IMR-90 (cell line): Measurements from ENCODE around the gene KLK10. TPM values are rescaled to one million over a fixed set of nuclear protein-coding genes. Genes with fewer than 3 reads are reported as not detected.

Source experiments
- ATAC-seq: fragments of 200-7000 bp; cut with Tn5 transposase; 2 replicates; pipeline ENCODE4 v1.9.1; 2020; ENCODE audit warnings: low read depth, mild to moderate bottlenecking, moderate library complexity
- BruUV-seq: library from RNA; stranded (reverse); fragments of 400-500 nt; replicated peaks from 2 replicates; lab custom pipeline; 2021; lab: Mats Ljungman, UMichigan
- CTCF ChIA-PET: fragments of 300-600 bp; formaldehyde crosslinking; extraction: SDS; loops from one replicate; lab custom pipeline; 2021; ENCODE audit warnings: antibody characterized with exemption; lab: Yijun Ruan, JAX
- POLR2A ChIA-PET: fragments of 300-600 bp; sonication (Branson Sonifier 250); formaldehyde crosslinking; loops from one replicate; lab custom pipeline; 2022; ENCODE audit warnings: antibody characterized with exemption; ENCODE audit not compliant: unreplicated experiment; lab: Charles Lee
- DNase-seq: peaks from one replicate; pipeline ENCODE4 v3.0.0; 2013
- H2AFZ ChIP-seq: replicated peaks from 2 replicates; pipeline ENCODE3; 2013; ENCODE audit warnings: low read length, mild to moderate bottlenecking; ENCODE audit not compliant: poor library complexity
- H2AK5ac ChIP-seq: 2 replicates; pipeline ENCODE4 v1.6.1; 2013; ENCODE audit warnings: low read depth, low read length, inconsistent platforms
- H2AK9ac ChIP-seq: replicated peaks from 2 replicates; pipeline ENCODE3; 2013; ENCODE audit warnings: mild to moderate bottlenecking, low read depth, low read length, moderate library complexity; ENCODE audit not compliant: poor library complexity
- H2BK120ac ChIP-seq: 2 replicates; pipeline ENCODE4 v1.6.1; 2013; ENCODE audit warnings: low read depth, low read length, inconsistent platforms
- H2BK15ac ChIP-seq: 3 replicates; pipeline ENCODE4 v1.6.1; 2013; ENCODE audit warnings: low read depth, low read length, inconsistent platforms
- H2BK20ac ChIP-seq: 2 replicates; pipeline ENCODE4 v1.6.1; 2013; ENCODE audit warnings: low read depth, mild to moderate bottlenecking, inconsistent platforms, low read length, moderate library complexity
- H2BK5ac ChIP-seq: 2 replicates; pipeline ENCODE4 v1.6.1; 2013; ENCODE audit warnings: mild to moderate bottlenecking, low read depth, low read length, inconsistent platforms; ENCODE audit not compliant: poor library complexity, severe bottlenecking
- H3K14ac ChIP-seq: replicated peaks from 2 replicates; pipeline ENCODE4 v1.6.1; 2013; ENCODE audit warnings: low read depth, low read length, inconsistent platforms
- H3K18ac ChIP-seq: 2 replicates; pipeline ENCODE4 v1.6.1; 2013; ENCODE audit warnings: low read depth, low read length, control low read depth
- H3K23ac ChIP-seq: 2 replicates; pipeline ENCODE4 v1.6.1; 2013; ENCODE audit warnings: low read depth, low read length, inconsistent platforms
- H3K27ac ChIP-seq: 2 replicates; pipeline ENCODE4 v1.5.1; 2013; ENCODE audit warnings: mild to moderate bottlenecking, control low read depth, low read length; ENCODE audit not compliant: insufficient read depth
- H3K27me3 ChIP-seq: 2 replicates; pipeline ENCODE4 v1.6.1; 2013; ENCODE audit warnings: low read length; ENCODE audit not compliant: control insufficient read depth, insufficient read depth
- H3K36me3 ChIP-seq: 2 replicates; pipeline ENCODE4 v1.6.1; 2013; ENCODE audit warnings: low read length, mixed read lengths; ENCODE audit not compliant: control insufficient read depth, insufficient read depth
- H3K4ac ChIP-seq: 2 replicates; pipeline ENCODE4 v1.6.1; 2013; ENCODE audit warnings: low read depth, low read length, inconsistent platforms
- H3K4me1 ChIP-seq: 2 replicates; pipeline ENCODE4 v1.6.1; 2013; ENCODE audit warnings: low read length, mixed read lengths; ENCODE audit not compliant: control insufficient read depth, insufficient read depth
- H3K4me2 ChIP-seq: 2 replicates; pipeline ENCODE4 v1.6.1; 2013; ENCODE audit warnings: low read depth, mild to moderate bottlenecking, control low read depth, low read length, moderate library complexity
- H3K4me3 ChIP-seq: 2 replicates; pipeline ENCODE4 v1.5.1; 2013; ENCODE audit warnings: low read depth, mild to moderate bottlenecking, control low read depth, low read length, moderate library complexity; ENCODE audit not compliant: insufficient read depth
- H3K56ac ChIP-seq: 2 replicates; pipeline ENCODE4 v1.6.1; 2013; ENCODE audit warnings: low read length, inconsistent platforms; ENCODE audit not compliant: insufficient read depth; ENCODE audit errors: extremely low read depth
- H3K79me1 ChIP-seq, 2 experiments: 2 replicates each; pipeline ENCODE4 v1.6.1; 2013; ENCODE audit warnings: low read length in 2 of 2, inconsistent platforms in 1 of 2, low read depth in 1 of 2
- H3K9ac ChIP-seq: 2 replicates; pipeline ENCODE4 v1.6.1; 2013; ENCODE audit warnings: low read depth, low read length, control low read depth
- H3K9me1 ChIP-seq: 2 replicates; pipeline ENCODE4 v1.6.1; 2013; ENCODE audit warnings: low read length, inconsistent platforms; ENCODE audit not compliant: insufficient read depth
- H3K9me3 ChIP-seq: 2 replicates; pipeline ENCODE4 v1.6.1; 2013; ENCODE audit warnings: low read length; ENCODE audit not compliant: control insufficient read depth, insufficient read depth
- H4K20me1 ChIP-seq: 2 replicates; pipeline ENCODE4 v1.6.1; 2013; ENCODE audit warnings: low read length, inconsistent platforms; ENCODE audit not compliant: insufficient read depth
- H4K5ac ChIP-seq: 2 replicates; pipeline ENCODE4 v1.6.1; 2013; ENCODE audit warnings: mild to moderate bottlenecking, low read depth, low read length, control low read depth
- H4K8ac ChIP-seq, 2 experiments: 2 replicates each; pipeline ENCODE4 v1.6.1; 2013; ENCODE audit warnings: low read depth in 2 of 2, low read length in 2 of 2, control low read depth in 1 of 2, inconsistent platforms in 1 of 2
- H4K91ac ChIP-seq: 2 replicates; pipeline ENCODE4 v1.6.1; 2013; ENCODE audit warnings: low read depth, low read length, inconsistent platforms; ENCODE audit not compliant: insufficient read depth
- RAD21 ChIP-seq: IDR thresholded peaks from 2 replicates; pipeline ENCODE4 v1.6.1; 2012; ENCODE audit warnings: low read length, improper control_type of control experiment
- RCOR1 ChIP-seq: IDR thresholded peaks from 2 replicates; pipeline ENCODE4 v1.6.1; 2012; ENCODE audit warnings: mild to moderate bottlenecking, low read length, improper control_type of control experiment; ENCODE audit not compliant: insufficient replicate concordance
- SMC3 ChIP-seq: fragments of 150-350 bp; IDR thresholded peaks from 2 replicates; pipeline ENCODE4 v1.6.1; 2016; ENCODE audit warnings: low read depth, mild to moderate bottlenecking, antibody characterized with exemption, low read length, moderate library complexity
- WGBS, 2 experiments: methylation state at CpG; one replicate each; pipeline versions ENCODE4 v1.1.5 to v1.1.7; 2013; ENCODE audit warnings: missing lambda C conversion rate in 2 of 2; ENCODE audit not compliant: insufficient read length in 1 of 2; ENCODE audit errors: extremely low coverage in 2 of 2; 5-methylcytosine and 5-hydroxymethylcytosine counted together
- dilution Hi-C: fragments of 300-500 bp; cut with HindIII; formaldehyde crosslinking; loops from one replicate; pipeline ENCODE4 v1.14.3; 2018; ENCODE audit warnings: low sequenced_read_pairs; ENCODE audit not compliant: unreplicated experiment
- in situ Hi-C: fragments of 300-500 bp; cut with MboI; formaldehyde crosslinking; loops from 3 replicates; pipeline ENCODE4 v1.14.3; 2019; ENCODE audit warnings: low sequenced_read_pairs, inconsistent platforms, mixed read lengths
- intact Hi-C: fragments of 100-400 bp; cut with micrococcal nuclease; formaldehyde crosslinking; loops from 2 replicates; pipeline ENCODE4 v1.10.0; 2022
- polyA plus RNA-seq, 3 experiments: library from polyadenylated mRNA; depleted of rRNA; stranded (reverse); fragments of >200 nt; gene quantifications; 2 replicates each; pipeline ENCODE4 v1.2.3, GENCODE V29; 2012; ENCODE audit warnings: low replicate concordance in 1 of 3
- total RNA-seq: library from RNA; depleted of rRNA; stranded (reverse); fragments of >200 nt; gene quantifications from 2 replicates; pipeline ENCODE4 v1.2.3, GENCODE V29; 2012

The KLK10 gene
- total and polyA plus RNA-seq, 2 of the 4 experiments (the other 2 are of a cell fraction) = not detected

- CTCF ChIA-PET = no interaction called here
- no peak for DNase-seq
These were observed 5.9 kb upstream of the KLK10 start for GRCh38 chr19:51025401-51025800.

More at GRCh38 chr19:51025401-51025800, 5.9 kb upstream of the KLK10 start:
- no TSS peak for BruUV-seq
- H3K36me3 ChIP-seq = no peaks in the 10 kb centered on the region
- no peaks in the 10 kb centered on the region for H3K9me1 ChIP-seq
- dilution Hi-C loops (no loop called here), intact Hi-C loops (no loop called here), in situ Hi-C loops (no loop called here)
- H3K56ac ChIP-seq = no peak overlapping the region
- no peak overlapping the region for H2AK5ac ChIP-seq
- no peaks in the 10 kb centered on the region; the same call in 1 of the 2 replicates for H3K27me3 ChIP-seq
- H2BK5ac ChIP-seq = no peak overlapping the region
- H3K4me2 ChIP-seq = no peak overlapping the region
- WGBS, 2 experiments = 33% methylated on average over 1 of the region's 6 CpGs; no CpG with 5 or more reads in 1 of the 2 experiments
- H4K8ac ChIP-seq = no peak overlapping the region
- no peak overlapping the region for H3K14ac ChIP-seq
- H3K23ac ChIP-seq = no peak overlapping the region
- no peaks in the 10 kb centered on the region for H3K4me1 ChIP-seq
- H3K27ac ChIP-seq = no peak overlapping the region
- POLR2A ChIA-PET = no interaction called here
- H4K20me1 ChIP-seq = no peaks in the 10 kb centered on the region
- H4K5ac ChIP-seq = no peak overlapping the region
- TF ChIP-seq RAD21 (no peak), RCOR1 (no peak), SMC3 (no peak)
- no peak overlapping the region for H2BK15ac ChIP-seq
- no peak overlapping the region for H4K91ac ChIP-seq
- no peaks in the 10 kb centered on the region for H3K9me3 ChIP-seq
- no peak overlapping the region for H3K4ac ChIP-seq
- H2BK120ac ChIP-seq = no peak overlapping the region
- no peak overlapping the region for H3K9ac ChIP-seq
- H2BK20ac ChIP-seq = no peak overlapping the region
- no peaks in the 10 kb centered on the region for H3K79me1 ChIP-seq
- no peak overlapping the region for H3K18ac ChIP-seq
- no peak overlapping the region for H2AK9ac ChIP-seq
- H2AFZ ChIP-seq = no peak overlapping the region
- ATAC-seq = no peak
- no peak overlapping the region for H3K4me3 ChIP-seq
